Loucy (cell line): ENCODE data around the gene TMEM18.

Experiments
- H2AFZ ChIP-seq: fragments of 200-600 bp; sonication (generic); 2 replicates; pipeline ENCODE4 v1.6.0; 2016; ENCODE audit warnings: antibody characterized with exemption, mild to moderate bottlenecking, low read length, moderate library complexity
- H3F3A ChIP-seq: fragments of 200-600 bp; 2 replicates; pipeline ENCODE4 v1.6.0; 2016; ENCODE audit warnings: antibody characterized with exemption, low read depth, mild to moderate bottlenecking
- H3K27me3 ChIP-seq: fragments of 200-600 bp; sonication (generic); 2 replicates; pipeline ENCODE4 v1.6.1; 2014; ENCODE audit warnings: low read length, mild to moderate bottlenecking; ENCODE audit not compliant: insufficient read depth, poor library complexity, severe bottlenecking
- H3K36me3 ChIP-seq: fragments of 200-600 bp; sonication (generic); 2 replicates; pipeline ENCODE4 v1.6.1; 2016; ENCODE audit warnings: low read length; ENCODE audit not compliant: insufficient read depth
- H3K4me1 ChIP-seq: fragments of 200-600 bp; sonication (generic); 2 replicates; pipeline ENCODE4 v1.5.1; 2014; ENCODE audit warnings: low read length, mild to moderate bottlenecking; ENCODE audit not compliant: insufficient read depth, poor library complexity, severe bottlenecking
- H3K4me2 ChIP-seq: fragments of 200-600 bp; sonication (generic); 2 replicates; pipeline ENCODE4 v1.6.0; 2014; ENCODE audit warnings: antibody characterized with exemption, low read length, low read depth, mild to moderate bottlenecking; ENCODE audit not compliant: poor library complexity, severe bottlenecking
- H3K4me3 ChIP-seq: fragments of 200-600 bp; sonication (generic); 2 replicates; pipeline ENCODE4 v1.5.1; 2014; ENCODE audit warnings: low read length, mild to moderate bottlenecking, mixed read lengths; ENCODE audit not compliant: poor library complexity, severe bottlenecking
- H3K79me2 ChIP-seq: fragments of 200-600 bp; sonication (generic); 2 replicates; pipeline ENCODE4 v1.6.1; 2014; ENCODE audit warnings: low read length; ENCODE audit not compliant: insufficient read depth
- H3K9ac ChIP-seq: fragments of 200-600 bp; sonication (generic); 2 replicates; pipeline ENCODE4 v1.6.0; 2014; ENCODE audit warnings: mild to moderate bottlenecking, low read depth, low read length, moderate library complexity; ENCODE audit not compliant: poor library complexity, severe bottlenecking
- H3K9me2 ChIP-seq: fragments of 200-600 bp; sonication (generic); replicated peaks from 2 replicates; pipeline ENCODE4 v1.6.1; 2016; ENCODE audit warnings: low read depth, low read length, mixed read lengths
- H3K9me3 ChIP-seq: fragments of 200-600 bp; sonication (generic); 2 replicates; pipeline ENCODE4 v1.6.1; 2014; ENCODE audit warnings: mild to moderate bottlenecking, antibody characterized with exemption, low read length, low read depth; ENCODE audit not compliant: insufficient read depth
- H4K20me1 ChIP-seq: fragments of 200-600 bp; sonication (generic); 2 replicates; pipeline ENCODE4 v1.6.0; 2014; ENCODE audit warnings: antibody characterized with exemption, low read length, mild to moderate bottlenecking; ENCODE audit not compliant: insufficient read depth, poor library complexity, severe bottlenecking
- EZH2phosphoT487 ChIP-seq: fragments of 200-600 bp; IDR thresholded peaks from 2 replicates; pipeline ENCODE4 v1.6.1; 2018; ENCODE audit warnings: antibody characterized with exemption, mild to moderate bottlenecking, moderate library complexity, borderline replicate concordance
- TF ChIP-seq, protein P1 (sequence below): fragments of 200-600 bp; sonication (generic); conservative IDR thresholded peaks from 2 replicates; pipeline ENCODE4 v1.5.1; 2014; ENCODE audit warnings: mild to moderate bottlenecking, antibody characterized with exemption, low read length

The TMEM18 gene

DNA sequence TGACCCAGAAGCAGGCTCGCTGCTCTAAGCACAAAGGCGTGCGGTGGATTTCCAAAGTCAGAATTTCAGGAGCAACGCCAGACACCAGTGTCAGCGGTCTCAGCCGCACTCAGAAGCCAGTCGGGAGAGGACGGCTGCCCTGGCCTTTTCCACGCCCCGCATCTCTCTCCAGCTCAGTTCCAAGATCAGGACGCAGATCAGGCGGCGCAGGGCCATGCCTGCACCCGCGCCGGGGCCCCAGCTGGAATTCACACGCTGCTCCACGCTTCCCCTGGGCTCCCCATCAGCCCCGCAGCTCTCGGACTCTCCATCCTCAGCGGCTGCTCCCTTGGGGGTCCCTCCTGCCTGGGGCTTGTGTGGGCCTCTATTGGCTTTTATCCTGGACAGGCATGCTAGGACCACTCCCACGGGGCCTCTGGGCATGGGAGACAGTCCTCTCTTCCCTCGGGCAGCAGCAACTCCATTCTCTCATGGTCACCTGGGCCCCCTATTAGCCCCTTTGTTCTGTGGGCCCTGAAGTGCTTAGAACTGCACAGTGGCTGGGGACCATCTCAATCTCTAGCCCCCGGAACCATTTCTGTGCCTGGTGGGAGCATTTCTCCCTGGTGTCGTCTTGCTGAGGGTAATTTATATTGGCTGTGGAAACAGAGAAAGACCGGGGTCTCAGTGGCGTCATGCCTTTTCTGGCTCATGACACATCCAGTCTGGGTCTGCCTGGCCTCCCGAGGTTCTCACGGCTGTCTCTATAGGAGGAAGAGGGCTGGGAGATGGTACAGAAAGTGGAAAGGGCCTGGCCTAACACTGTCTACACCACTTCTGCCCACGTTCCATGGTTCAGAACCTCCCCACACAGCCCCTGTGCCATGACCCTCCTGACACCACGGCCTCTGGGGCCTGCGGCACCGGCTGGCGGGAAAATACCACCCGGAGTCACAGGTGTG is 14.9 kb upstream of the TMEM18 start:
- Histone ChIP-seq H3K9me2 (no peaks in the 10 kb centered on the region), H3K4me2 (no peak overlapping the region), H3K36me3 (no peaks in the 10 kb centered on the region), H3K27me3 (no peaks in the 10 kb centered on the region), H4K20me1 (no peaks in the 10 kb centered on the region), H3K4me3 (no peak overlapping the region), H3K9me3 (peaks cover under 1% of the 10 kb centered on the region; the same call in 1 of the 2 replicates), H3K79me2 (no peaks in the 10 kb centered on the region), H3K4me1 (no peaks in the 10 kb centered on the region), H3K9ac (no peak overlapping the region), H3F3A (no peaks in the 10 kb centered on the region), H2AFZ (no peak overlapping the region)
- TF ChIP-seq, protein P1, sequence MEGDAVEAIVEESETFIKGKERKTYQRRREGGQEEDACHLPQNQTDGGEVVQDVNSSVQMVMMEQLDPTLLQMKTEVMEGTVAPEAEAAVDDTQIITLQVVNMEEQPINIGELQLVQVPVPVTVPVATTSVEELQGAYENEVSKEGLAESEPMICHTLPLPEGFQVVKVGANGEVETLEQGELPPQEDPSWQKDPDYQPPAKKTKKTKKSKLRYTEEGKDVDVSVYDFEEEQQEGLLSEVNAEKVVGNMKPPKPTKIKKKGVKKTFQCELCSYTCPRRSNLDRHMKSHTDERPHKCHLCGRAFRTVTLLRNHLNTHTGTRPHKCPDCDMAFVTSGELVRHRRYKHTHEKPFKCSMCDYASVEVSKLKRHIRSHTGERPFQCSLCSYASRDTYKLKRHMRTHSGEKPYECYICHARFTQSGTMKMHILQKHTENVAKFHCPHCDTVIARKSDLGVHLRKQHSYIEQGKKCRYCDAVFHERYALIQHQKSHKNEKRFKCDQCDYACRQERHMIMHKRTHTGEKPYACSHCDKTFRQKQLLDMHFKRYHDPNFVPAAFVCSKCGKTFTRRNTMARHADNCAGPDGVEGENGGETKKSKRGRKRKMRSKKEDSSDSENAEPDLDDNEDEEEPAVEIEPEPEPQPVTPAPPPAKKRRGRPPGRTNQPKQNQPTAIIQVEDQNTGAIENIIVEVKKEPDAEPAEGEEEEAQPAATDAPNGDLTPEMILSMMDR = no peak
- TF ChIP-seq EZH2phosphoT487 = no peak

- TF ChIP-seq, protein P1 = no peak
- TF ChIP-seq EZH2phosphoT487 = no peak
- Histone ChIP-seq H3F3A (no peaks in the 10 kb centered on the region), H3K36me3 (no peaks in the 10 kb centered on the region), H3K4me1 (no peaks in the 10 kb centered on the region), H3K9me2 (no peaks in the 10 kb centered on the region), H4K20me1 (no peaks in the 10 kb centered on the region), H3K4me3 (no peak overlapping the region), H3K27me3 (no peaks in the 10 kb centered on the region), H3K9me3 (peaks cover 7% of the 10 kb centered on the region; the same call in 1 of the 2 replicates), H3K4me2 (no peak overlapping the region), H2AFZ (no peak overlapping the region), H3K79me2 (no peaks in the 10 kb centered on the region), H3K9ac (no peak overlapping the region)
These were observed 13.6 kb upstream of the TMEM18 start for GRCh38 chr2:690799-691198.

DNA sequence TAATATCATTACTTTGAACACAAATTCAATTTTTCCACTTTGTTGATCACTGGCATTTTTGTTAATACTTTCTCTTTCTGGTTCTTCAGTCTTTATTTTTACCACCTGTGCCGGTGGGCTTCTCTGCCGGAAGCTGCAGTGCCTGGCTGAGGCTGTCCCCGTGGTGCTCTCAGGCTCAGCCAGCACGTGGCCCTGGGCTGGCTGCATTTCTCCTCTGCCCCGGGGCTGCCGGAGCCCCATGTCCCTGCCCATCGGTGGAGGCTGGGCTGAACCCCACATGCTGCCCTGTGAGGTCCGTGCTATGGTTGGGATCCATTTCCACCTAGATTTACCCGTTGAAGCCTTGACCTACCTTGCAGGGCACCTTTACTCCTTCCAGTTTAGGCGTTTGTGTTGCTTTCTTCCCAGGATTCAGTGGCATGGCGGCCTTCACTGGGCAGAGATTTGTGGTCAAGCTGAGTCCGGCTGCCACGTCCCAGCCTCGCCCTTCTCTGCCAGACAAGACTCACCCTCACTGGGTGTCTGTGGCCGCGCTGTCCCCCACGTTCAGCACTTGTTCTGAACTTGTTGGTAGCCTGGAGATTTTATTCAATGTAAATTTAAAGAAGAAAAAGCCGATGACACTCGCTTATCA is 12.8 kb upstream of the TMEM18 start:
- no peaks in the 10 kb centered on the region for H3K4me1 ChIP-seq
- H3K4me3 ChIP-seq = no peak overlapping the region
- no peak overlapping the region for H3K9ac ChIP-seq
- peaks cover 7% of the 10 kb centered on the region; the same call in 1 of the 2 replicates for H3K9me3 ChIP-seq
- H3K79me2 ChIP-seq = no peaks in the 10 kb centered on the region
- H3F3A ChIP-seq = no peaks in the 10 kb centered on the region
- no peaks in the 10 kb centered on the region for H3K27me3 ChIP-seq
- no peaks in the 10 kb centered on the region for H4K20me1 ChIP-seq
- no peak overlapping the region for H3K4me2 ChIP-seq
- H2AFZ ChIP-seq = no peak overlapping the region
- no peaks in the 10 kb centered on the region for H3K9me2 ChIP-seq
- no peaks in the 10 kb centered on the region for H3K36me3 ChIP-seq
- no peak for TF ChIP-seq EZH2phosphoT487
- TF ChIP-seq, protein P1 = no peak
